HCT116 (cell line): ENCODE results near the gene ISL2. TPM values are rescaled to one million over a fixed set of nuclear protein-coding genes. Genes with fewer than 3 reads are reported as not detected.

Source experiments
- ATAC-seq: fragments of 200-7000 bp; cut with Tn5 transposase; 2 replicates; pipeline ENCODE4 v1.9.1; 2020; ENCODE audit warnings: mild to moderate bottlenecking, moderate library complexity
- BruUV-seq: library from RNA; stranded (reverse); fragments of 400-500 nt; replicated peaks from 2 replicates; lab custom pipeline; 2021; lab: Mats Ljungman, UMichigan
- CTCF ChIA-PET: fragments of 300-600 bp; sonication (Branson Sonifier 250); formaldehyde crosslinking; loops from one replicate; lab custom pipeline; 2021; ENCODE audit warnings: antibody characterized with exemption; lab: Charles Lee
- POLR2A ChIA-PET: fragments of 300-600, 350-600 bp; sonication (Branson Sonifier 250); formaldehyde crosslinking; loops from one replicate; lab custom pipeline; 2021; ENCODE audit warnings: antibody characterized with exemption; lab: Charles Lee
- RAD21 ChIA-PET, 2 experiments: fragments of 300-600 bp; sonication (Branson Sonifier 250); formaldehyde crosslinking; loops; one replicate each; lab custom pipeline; 2023; ENCODE audit warnings: low total read pairs in 2 of 2; ENCODE audit not compliant: uncharacterized antibody in 2 of 2, unreplicated experiment in 2 of 2, low non-redundant PET in 1 of 2; lab: Charles Lee
- DNase-seq: peaks from one replicate; pipeline ENCODE4 v3.0.0-alpha.2; 2010; ENCODE audit warnings: low read depth, low spot score
- H2AFZ ChIP-seq: fragments of 200-600 bp; shearing (Covaris generic), sonication (generic); 2 replicates; pipeline ENCODE4 v1.6.1; 2017; ENCODE audit warnings: low read depth, mixed run types, mixed read lengths, antibody characterized with exemption, low read length; ENCODE audit not compliant: poor library complexity, severe bottlenecking
- H3K27ac ChIP-seq: 2 replicates; pipeline ENCODE4 v1.5.1; 2012; ENCODE audit warnings: low read depth, low read length
- H3K27me3 ChIP-seq: fragments of 200-600 bp; sonication (generic); 2 replicates; pipeline ENCODE4 v1.6.1; 2016; ENCODE audit warnings: mixed run types, low read length, mixed read lengths; ENCODE audit not compliant: insufficient read depth
- H3K36me3 ChIP-seq, 2 experiments: fragments of 200-500 bp in 1 of 2; fragments of 200-600 bp in 1 of 2; sonication (Bioruptor generic) in 1 of 2; sonication (generic) in 1 of 2; 2 replicates each; pipeline versions ENCODE4 v1.5.1 to v1.6.1; 2014 to 2016; ENCODE audit warnings: low read length in 2 of 2, inconsistent platforms in 1 of 2, mixed read lengths in 1 of 2, mixed run types in 1 of 2; ENCODE audit not compliant: insufficient read depth in 2 of 2, control insufficient read depth in 1 of 2
- H3K4me1 ChIP-seq, 2 experiments: fragments of 200-600 bp in 1 of 2; sonication (generic) in 1 of 2; 2 replicates each; pipeline versions ENCODE4 v1.5.1 to v1.6.1; 2012 to 2017; ENCODE audit warnings: low read length in 2 of 2, inconsistent platforms in 1 of 2, mild to moderate bottlenecking in 1 of 2, mixed read lengths in 1 of 2, mixed run types in 1 of 2, moderate library complexity in 1 of 2; ENCODE audit not compliant: insufficient read depth in 2 of 2, control insufficient read depth in 1 of 2
- H3K4me2 ChIP-seq: fragments of 200-600 bp; sonication (generic); 2 replicates; pipeline ENCODE4 v1.6.1; 2017; ENCODE audit warnings: mixed run types, low read length, mixed read lengths
- H3K4me3 ChIP-seq, 2 experiments: fragments of 200-600 bp in 1 of 2; sonication (generic) in 1 of 2; replicated peaks in 1 of 2; 2 replicates each; pipeline ENCODE4 v1.5.1; 2011 to 2016; ENCODE audit warnings: low read length in 2 of 2, control low read depth in 1 of 2, low read depth in 1 of 2, mild to moderate bottlenecking in 1 of 2, mixed read lengths in 1 of 2, mixed run types in 1 of 2
- H3K79me2 ChIP-seq: fragments of 200-600 bp; sonication (generic); 2 replicates; pipeline ENCODE4 v1.6.1; 2017; ENCODE audit warnings: mild to moderate bottlenecking, mixed run types, low read length, moderate library complexity, mixed read lengths; ENCODE audit not compliant: insufficient read depth
- H3K9ac ChIP-seq: fragments of 200-600 bp; sonication (generic); 2 replicates; pipeline ENCODE4 v1.6.1; 2016; ENCODE audit warnings: low read length, mixed read lengths
- H3K9me2 ChIP-seq: fragments of 200-600 bp; sonication (generic), shearing (Covaris generic); 2 replicates; pipeline ENCODE4 v1.6.1; 2017; ENCODE audit warnings: mixed run types, mild to moderate bottlenecking, moderate library complexity; ENCODE audit not compliant: insufficient read depth
- H3K9me3 ChIP-seq, 2 experiments: fragments of 200-500 bp in 1 of 2; fragments of 200-600 bp in 1 of 2; sonication (Bioruptor generic) in 1 of 2; sonication (generic) in 1 of 2; 2 replicates each; pipeline ENCODE4 v1.6.1; 2014 to 2017; ENCODE audit warnings: low read length in 2 of 2, mixed read lengths in 2 of 2, inconsistent platforms in 1 of 2, low read depth in 1 of 2, mild to moderate bottlenecking in 1 of 2, mixed run types in 1 of 2, moderate library complexity in 1 of 2; ENCODE audit not compliant: control insufficient read depth in 1 of 2, insufficient read depth in 1 of 2
- H4K20me1 ChIP-seq: fragments of 200-600 bp; sonication (generic), shearing (Covaris generic); 2 replicates; pipeline ENCODE4 v1.6.1; 2017; ENCODE audit warnings: mixed run types, mild to moderate bottlenecking, moderate library complexity; ENCODE audit not compliant: insufficient read depth
- ATF3 ChIP-seq: IDR thresholded peaks from 2 replicates; pipeline ENCODE4 v1.6.1; 2012
- CBX3 ChIP-seq: IDR thresholded peaks from 2 replicates; pipeline ENCODE4 v1.6.1; 2012; ENCODE audit warnings: low read depth
- CEBPB ChIP-seq: IDR thresholded peaks from 2 replicates; pipeline ENCODE4 v1.6.1; 2012; ENCODE audit warnings: low read depth
- CTCF ChIP-seq, 3 experiments: fragments of 200-600 bp in 1 of 3; sonication (generic) in 1 of 3; IDR thresholded peaks in 2 of 3; conservative IDR thresholded peaks in 1 of 3; 2 replicates each; pipeline ENCODE4 v1.5.1; 2012 to 2017; ENCODE audit warnings: low read depth in 2 of 3, low read length in 2 of 3, antibody characterized with exemption in 1 of 3, borderline replicate concordance in 1 of 3, control low read depth in 1 of 3, mild to moderate bottlenecking in 1 of 3, mixed read lengths in 1 of 3, mixed run types in 1 of 3, moderate library complexity in 1 of 3; ENCODE audit not compliant: insufficient read depth in 1 of 3
- EGR1 ChIP-seq: IDR thresholded peaks from 2 replicates; pipeline ENCODE4 v1.6.1; 2012; ENCODE audit warnings: low read depth
- ELF1 ChIP-seq: IDR thresholded peaks from 2 replicates; pipeline ENCODE4 v1.6.1; 2012; ENCODE audit warnings: low read depth, borderline replicate concordance
- FOSL1 ChIP-seq: IDR thresholded peaks from 2 replicates; pipeline ENCODE4 v1.6.1; 2012; ENCODE audit warnings: low read depth
- POLR2AphosphoS5 ChIP-seq: IDR thresholded peaks from 2 replicates; pipeline ENCODE4 v1.6.1; 2011; ENCODE audit warnings: mild to moderate bottlenecking, low read depth, low read length, moderate library complexity
- REST ChIP-seq: IDR thresholded peaks from 2 replicates; pipeline ENCODE4 v1.6.1; 2012; ENCODE audit warnings: low read depth
- SIN3A ChIP-seq: IDR thresholded peaks from 2 replicates; pipeline ENCODE4 v1.6.1; 2012; ENCODE audit warnings: low read depth
- SP1 ChIP-seq: IDR thresholded peaks from 2 replicates; pipeline ENCODE4 v1.6.1; 2012; ENCODE audit warnings: low read depth
- SRF ChIP-seq: IDR thresholded peaks from 2 replicates; pipeline ENCODE4 v1.6.1; 2012; ENCODE audit warnings: low read depth
- TCF7L2 ChIP-seq: IDR thresholded peaks from 2 replicates; pipeline ENCODE4 v1.7.0; 2011; ENCODE audit warnings: borderline replicate concordance, inconsistent platforms; ENCODE audit not compliant: insufficient read depth, insufficient read length; ENCODE audit errors: extremely low read depth
- intact Hi-C: fragments of 100-400 bp; cut with micrococcal nuclease; formaldehyde crosslinking; loops from 2 replicates; pipeline ENCODE4 v1.10.0; 2022
- total RNA-seq: library from RNA; stranded (reverse); gene quantifications from one replicate; pipeline ENCODE4 v1.2.1, GENCODE V29; 2021; ENCODE audit not compliant: unreplicated experiment

The ISL2 gene
- total RNA-seq, 1 experiment from 2014 or later: 11.6 TPM

- CTCF ChIA-PET: no interaction called here
- BruUV-seq: no TSS peak
Observed at GRCh38 chr15:76360416-76360815, 23.8 kb downstream of the ISL2 start.

GRCh38 chr15:76363251-76363650, 26.7 kb downstream of the ISL2 start:
- Histone ChIP-seq H3K9ac (no peak overlapping the region), H2AFZ (no peak overlapping the region), H3K4me3 (no peak overlapping the region), H3K9me3 (no peaks in the 10 kb centered on the region), H3K27ac (no peak overlapping the region), H3K4me2 (no peak overlapping the region), H3K79me2 (no peaks in the 10 kb centered on the region), H4K20me1 (no peaks in the 10 kb centered on the region), H3K4me1 (no peaks in the 10 kb centered on the region), H3K36me3 (no peaks in the 10 kb centered on the region), H3K27me3 (no peaks in the 10 kb centered on the region), H3K9me2 (no peaks in the 10 kb centered on the region)
- ChIA-PET CTCF (no interaction called here), POLR2A (interaction anchor here (0.6 kb wide), 1 partner anchor 52 kb away, joined by 4 read pairs; the partner anchor contains the start of gene ETFA), RAD21 (no interaction called here)
- no peak for DNase-seq
- BruUV-seq: no TSS peak
- intact Hi-C loops: no loop called here
- no peak for ATAC-seq
- TF ChIP-seq CTCF (IDR thresholded peaks at IDR 0.05 in 2 of 3, conservative IDR thresholded peaks at IDR 0.05 in 1 of 3; ENCODE audit: borderline replicate concordance in 1 of 3, insufficient read depth in 1 of 3, low read depth in 2 of 3, low read length in 2 of 3): no peak
- no peak for TF ChIP-seq EGR1
- no peak for TF ChIP-seq ATF3
- TF ChIP-seq CEBPB: no peak
- TF ChIP-seq FOSL1: no peak
- no peak for TF ChIP-seq POLR2AphosphoS5
- TF ChIP-seq SP1: no peak
- no peak for TF ChIP-seq REST
- TF ChIP-seq TCF7L2: no peak
- no peak for TF ChIP-seq SRF
- TF ChIP-seq ELF1: no peak
- no peak for TF ChIP-seq CBX3

More at GRCh38 chr15:76360416-76360815, 23.8 kb downstream of the ISL2 start:
- Histone ChIP-seq H3K36me3 (no peaks in the 10 kb centered on the region), H4K20me1 (no peaks in the 10 kb centered on the region), H3K4me3 (no peak overlapping the region), H3K9me3 (no peaks in the 10 kb centered on the region), H3K9ac (no peak overlapping the region), H3K4me2 (no peak overlapping the region), H3K79me2 (no peaks in the 10 kb centered on the region), H3K9me2 (no peaks in the 10 kb centered on the region), H3K27ac (no peak overlapping the region), H2AFZ (no peak overlapping the region), H3K27me3 (no peaks in the 10 kb centered on the region), H3K4me1 (no peaks in the 10 kb centered on the region)
- no peak for ATAC-seq
- POLR2A ChIA-PET: no interaction called here
- RAD21 ChIA-PET: no interaction called here
- intact Hi-C loops: no loop called here
- DNase-seq: no peak
- no peak for TF ChIP-seq SIN3A
- no peak for TF ChIP-seq SP1
- TF ChIP-seq SRF: no peak
